Nephron progenitor cell (in vitro differentiated cells): ENCODE results near the gene ZNF568.

ENCODE experiments used
- DNase-seq: peaks from one replicate; pipeline ENCODE4 v3.0.0; 2021
- H3K27ac Mint-ChIP-seq: 2 replicates; pipeline ENCODE4 v1.8.0; 2021; ENCODE audit warnings: mild to moderate bottlenecking, moderate library complexity, mixed read lengths
- H3K27me3 Mint-ChIP-seq: 2 replicates; pipeline ENCODE4 v1.8.0; 2021; ENCODE audit warnings: mild to moderate bottlenecking, low read depth, mixed read lengths; ENCODE audit not compliant: poor library complexity
- H3K36me3 Mint-ChIP-seq: 2 replicates; pipeline ENCODE4 v1.8.0; 2021; ENCODE audit warnings: low read depth, mixed read lengths
- H3K4me1 Mint-ChIP-seq: 2 replicates; pipeline ENCODE4 v1.8.0; 2021; ENCODE audit warnings: mixed read lengths
- H3K4me3 Mint-ChIP-seq: 2 replicates; pipeline ENCODE4 v1.8.0; 2021; ENCODE audit warnings: mild to moderate bottlenecking, moderate library complexity, mixed read lengths
- H3K9me3 Mint-ChIP-seq: 2 replicates; pipeline ENCODE4 v1.8.0; 2021; ENCODE audit warnings: mild to moderate bottlenecking, moderate library complexity, mixed read lengths
- CTCF ChIP-seq: fragments of 200-600 bp; sonication (generic); IDR thresholded peaks from 2 replicates; pipeline ENCODE4 v1.5.0; 2021; ENCODE audit warnings: antibody characterized with exemption

The ZNF568 gene

DNA sequence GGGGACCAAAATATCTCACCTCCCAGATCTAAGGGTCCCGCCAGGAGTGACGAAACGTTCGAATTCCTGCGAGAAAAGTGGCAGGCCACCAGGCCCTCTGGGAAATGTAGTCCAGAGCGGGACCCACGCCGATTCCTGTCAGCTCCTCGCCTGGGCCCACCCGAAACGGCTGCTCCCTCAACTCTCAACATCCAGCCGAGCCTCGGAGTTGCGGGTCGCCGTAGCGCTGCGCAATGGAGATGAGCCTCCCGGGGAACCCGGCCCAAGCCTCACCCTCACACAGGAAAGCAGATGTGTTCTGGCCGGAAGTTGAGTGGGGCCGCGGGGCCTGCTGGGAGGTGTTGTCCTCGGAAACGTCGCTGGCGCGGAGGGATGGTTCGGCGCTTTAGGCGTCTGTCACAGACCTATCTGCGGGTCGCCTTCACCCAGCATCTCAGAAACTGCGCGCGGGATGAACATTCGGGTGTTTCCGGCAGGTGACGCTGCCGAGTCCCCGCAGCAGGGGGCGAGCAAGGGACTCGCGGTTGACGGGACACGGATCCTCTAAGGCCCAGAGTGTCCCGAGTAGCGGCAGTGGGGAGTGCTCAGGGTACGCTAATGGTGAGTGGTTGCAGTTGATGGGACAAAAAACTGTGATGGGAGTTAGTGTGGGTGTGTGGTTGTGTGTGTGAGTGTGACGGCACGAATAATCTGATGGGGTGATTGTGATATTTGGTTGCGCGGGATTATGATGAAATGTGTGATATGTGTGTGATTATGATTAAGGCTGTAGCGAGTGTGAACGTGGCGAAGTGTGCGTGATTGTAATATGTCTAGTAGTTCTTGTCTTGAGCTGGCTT, at the start of gene ZNF568, which contains the start of gene ZNF829:
TSS of gene ZNF568 (plus strand) at position 341 of the 839 bp plus-strand sequence. CDS start 6,439 bp downstream, outside the sequence.
TSS of gene ZNF829 (minus strand) at position 300 of the 839 bp plus-strand sequence. CDS start 1,124 bp downstream, outside the sequence.
- TF ChIP-seq CTCF, result peak; percentile 65
- peaks cover 96% of the 10 kb centered on the region for H3K36me3 Mint-ChIP-seq
- H3K27me3 Mint-ChIP-seq, result no peaks in the 10 kb centered on the region
- H3K9me3 Mint-ChIP-seq, result peaks cover 93% of the 10 kb centered on the region
- peak within 1 kb of the TSS; percentile 96 for H3K4me3 Mint-ChIP-seq
- peak within 1 kb of the TSS; percentile 92 for H3K27ac Mint-ChIP-seq
- peaks cover 23% of the 10 kb centered on the region for H3K4me1 Mint-ChIP-seq
- peak; percentile 83 for DNase-seq

GRCh38 chr19:36876993-36877938, 38.9 kb upstream of the ZNF568 start:
- Mint-ChIP-seq H3K9me3 (peaks cover 90% of the 10 kb centered on the region), H3K4me3 (no peak overlapping the region)

GRCh38 chr19:36891768-36892357, 24.3 kb upstream of the ZNF568 start:
- Mint-ChIP-seq H3K27me3 (peaks cover 5% of the 10 kb centered on the region), H3K4me1 (no peaks in the 10 kb centered on the region), H3K4me3 (no peak overlapping the region), H3K36me3 (peaks cover 100% of the 10 kb centered on the region), H3K27ac (no peak overlapping the region), H3K9me3 (peaks cover 99% of the 10 kb centered on the region)
- no peak for TF ChIP-seq CTCF
- DNase-seq, result no peak

More at GRCh38 chr19:36876993-36877938, 38.9 kb upstream of the ZNF568 start:
- no peak overlapping the region for H3K27ac Mint-ChIP-seq
- peaks cover 83% of the 10 kb centered on the region for H3K36me3 Mint-ChIP-seq
- TF ChIP-seq CTCF, result no peak
- DNase-seq, result no peak
- H3K27me3 Mint-ChIP-seq, result no peaks in the 10 kb centered on the region
- H3K4me1 Mint-ChIP-seq, result no peaks in the 10 kb centered on the region

DNA sequence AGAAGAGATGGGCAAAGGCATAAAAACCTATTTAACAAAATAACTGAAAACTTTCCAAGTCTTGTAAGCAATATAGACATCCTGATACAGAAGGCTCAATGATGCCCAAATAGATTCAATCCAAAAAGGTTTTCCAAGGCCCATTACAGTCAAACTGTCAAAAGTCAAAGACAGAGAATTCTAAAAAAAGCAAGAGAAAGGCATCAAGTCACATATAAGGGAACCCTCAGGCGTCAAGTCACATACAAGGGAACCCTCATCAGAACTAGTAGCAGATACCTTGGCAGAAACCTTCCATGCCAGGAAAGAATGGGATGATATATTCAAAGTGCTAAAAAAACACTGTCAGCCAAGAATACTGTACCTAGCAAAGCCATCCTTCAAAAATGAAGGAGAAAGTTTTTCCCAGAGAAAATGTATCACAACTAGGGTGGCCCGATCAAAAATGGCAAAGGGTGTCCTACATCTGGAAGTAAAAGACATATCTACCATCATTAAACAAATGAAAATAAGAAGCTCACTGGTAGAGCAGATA, 21.2 kb upstream of the ZNF568 start:
- H3K27ac Mint-ChIP-seq, result no peak overlapping the region
- peaks cover 100% of the 10 kb centered on the region for H3K36me3 Mint-ChIP-seq
- H3K27me3 Mint-ChIP-seq, result peaks cover 5% of the 10 kb centered on the region
- no peak overlapping the region for H3K4me3 Mint-ChIP-seq
- H3K9me3 Mint-ChIP-seq, result peaks cover 97% of the 10 kb centered on the region
- no peak for DNase-seq
- no peak for TF ChIP-seq CTCF
- no peaks in the 10 kb centered on the region for H3K4me1 Mint-ChIP-seq

DNA sequence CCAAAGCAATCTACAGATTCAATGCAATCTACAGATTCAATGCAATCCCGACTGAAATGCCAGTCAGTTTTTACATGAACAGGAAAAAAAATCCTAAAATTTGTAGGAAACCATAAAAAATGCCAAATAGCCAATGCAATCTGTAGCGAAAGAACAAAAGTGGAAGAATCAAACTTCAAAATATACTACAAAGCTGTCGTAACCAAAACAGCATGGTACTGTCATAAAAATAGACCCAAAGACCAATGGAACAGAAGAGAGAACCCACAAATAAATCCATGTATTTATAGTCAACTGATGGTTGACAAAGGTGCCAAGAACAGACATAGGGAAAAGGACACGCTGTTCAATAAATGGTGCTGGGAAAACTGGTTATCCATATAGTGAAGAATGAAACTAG, 17.7 kb upstream of the ZNF568 start:
- H3K36me3 Mint-ChIP-seq, result peaks cover 100% of the 10 kb centered on the region
- H3K4me3 Mint-ChIP-seq, result no peak overlapping the region
- H3K27ac Mint-ChIP-seq, result no peak overlapping the region
- H3K4me1 Mint-ChIP-seq, result no peaks in the 10 kb centered on the region
- DNase-seq, result no peak
- H3K27me3 Mint-ChIP-seq, result peaks cover 5% of the 10 kb centered on the region
- peaks cover 98% of the 10 kb centered on the region for H3K9me3 Mint-ChIP-seq
- TF ChIP-seq CTCF, result no peak
